ENCODE results near the gene BLZF1.
"Not testable (repeated sequence)": the region's sequence is repeated elsewhere in the genome, so short reads cannot be mapped to it uniquely, and the experiment has no call there.

The BLZF1 gene, protein sequence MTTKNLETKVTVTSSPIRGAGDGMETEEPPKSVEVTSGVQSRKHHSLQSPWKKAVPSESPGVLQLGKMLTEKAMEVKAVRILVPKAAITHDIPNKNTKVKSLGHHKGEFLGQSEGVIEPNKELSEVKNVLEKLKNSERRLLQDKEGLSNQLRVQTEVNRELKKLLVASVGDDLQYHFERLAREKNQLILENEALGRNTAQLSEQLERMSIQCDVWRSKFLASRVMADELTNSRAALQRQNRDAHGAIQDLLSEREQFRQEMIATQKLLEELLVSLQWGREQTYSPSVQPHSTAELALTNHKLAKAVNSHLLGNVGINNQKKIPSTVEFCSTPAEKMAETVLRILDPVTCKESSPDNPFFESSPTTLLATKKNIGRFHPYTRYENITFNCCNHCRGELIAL

DNA sequence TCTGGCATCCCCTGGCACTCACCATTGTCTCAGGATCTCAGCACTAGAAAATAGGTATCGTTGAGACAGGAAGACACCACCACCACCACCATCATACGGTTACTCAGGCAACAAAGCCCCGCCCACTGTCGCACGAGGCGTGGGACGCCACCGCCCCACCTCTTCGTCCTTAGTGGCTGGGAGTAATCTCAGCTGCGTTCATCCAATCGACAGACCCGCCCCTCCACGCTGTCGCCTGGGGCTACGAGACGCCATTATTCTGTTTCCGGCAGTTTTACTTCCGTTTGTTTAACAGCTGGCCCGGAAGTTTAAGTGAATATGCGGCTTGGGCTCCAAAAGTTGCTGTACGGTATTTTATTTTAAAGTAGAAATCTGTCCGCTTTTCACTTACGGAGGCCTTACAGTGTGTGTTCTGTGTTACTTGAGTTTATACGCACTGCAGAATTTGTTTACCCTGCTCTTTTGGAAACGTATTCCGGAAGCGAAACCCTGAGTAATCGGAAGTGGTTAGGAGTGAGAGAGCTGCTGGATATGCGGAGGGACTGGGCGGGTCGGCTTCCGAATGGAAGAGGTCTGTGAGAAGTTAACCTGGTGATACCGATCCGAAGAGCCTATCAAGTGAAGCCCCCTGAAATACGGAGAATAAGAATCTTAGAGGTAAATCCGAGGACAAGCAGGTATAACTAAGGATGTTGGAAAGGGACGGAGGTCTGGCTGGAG lies at the start of gene BLZF1, which contains the start of gene NME7:
Gene BLZF1, plus strand, starts transcription at position 510 of the 720 bp plus-strand sequence. CDS start 1,328 bp downstream, outside the sequence.
Gene NME7, minus strand, starts transcription at position 112 of the 720 bp plus-strand sequence. Its CDS starts 87 bp downstream, at position 25.
- peak; percentile 96 for DNase-seq (ENCODE audit: low spot score)

DNA sequence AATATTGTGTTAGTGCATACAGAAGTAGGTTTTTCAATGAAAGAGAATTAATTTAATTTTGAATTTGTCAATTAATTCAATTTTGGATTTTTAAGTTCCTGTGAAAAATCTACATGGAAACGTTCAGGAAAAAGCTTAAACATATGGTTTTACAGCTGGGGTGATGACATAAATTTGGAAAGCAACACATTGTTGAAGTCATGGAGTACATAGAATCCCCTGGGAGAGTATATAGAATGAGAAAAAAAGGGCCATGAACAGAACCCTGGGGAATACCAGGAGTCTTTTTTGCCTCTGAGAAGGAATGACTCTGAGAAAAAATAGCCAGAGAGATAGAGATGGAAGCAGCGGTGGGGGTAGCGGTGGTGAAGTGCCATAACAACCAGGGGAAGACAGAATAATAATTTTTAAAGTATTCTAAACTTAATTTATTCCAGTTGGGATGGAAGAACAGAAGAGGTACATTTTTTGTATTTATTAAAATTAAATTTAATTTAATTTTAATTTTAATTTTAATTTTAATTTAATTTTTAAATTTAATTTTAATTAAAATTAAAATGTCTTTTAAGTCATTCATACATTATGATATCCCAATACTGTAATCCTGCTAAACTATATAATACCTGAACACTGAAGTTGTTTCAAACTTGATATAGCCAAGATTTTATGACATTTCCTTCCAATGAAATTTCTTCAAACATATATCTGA lies 49.3 kb upstream of the BLZF1 start:
- no peak for DNase-seq (ENCODE audit: low spot score)

DNA sequence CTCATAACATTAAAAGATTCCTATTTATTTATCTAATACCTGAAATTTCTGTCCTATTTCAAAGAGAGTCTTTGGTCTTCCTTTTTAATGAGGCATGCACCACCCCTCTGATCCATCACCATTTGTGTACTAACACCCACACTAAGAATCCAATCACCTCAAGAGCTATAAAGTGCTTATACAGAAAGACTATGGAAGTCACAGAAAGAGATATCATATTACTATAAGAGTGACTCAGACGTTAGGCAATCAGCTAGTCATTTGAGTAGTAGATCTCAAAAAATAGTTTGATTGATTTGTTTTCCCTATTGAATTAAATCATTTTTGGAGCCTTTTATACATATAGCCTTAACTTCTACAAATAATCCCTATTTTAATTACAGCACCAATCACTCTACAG lies 46.5 kb upstream of the BLZF1 start:
- DNase-seq (ENCODE audit: low spot score), result no peak

DNA sequence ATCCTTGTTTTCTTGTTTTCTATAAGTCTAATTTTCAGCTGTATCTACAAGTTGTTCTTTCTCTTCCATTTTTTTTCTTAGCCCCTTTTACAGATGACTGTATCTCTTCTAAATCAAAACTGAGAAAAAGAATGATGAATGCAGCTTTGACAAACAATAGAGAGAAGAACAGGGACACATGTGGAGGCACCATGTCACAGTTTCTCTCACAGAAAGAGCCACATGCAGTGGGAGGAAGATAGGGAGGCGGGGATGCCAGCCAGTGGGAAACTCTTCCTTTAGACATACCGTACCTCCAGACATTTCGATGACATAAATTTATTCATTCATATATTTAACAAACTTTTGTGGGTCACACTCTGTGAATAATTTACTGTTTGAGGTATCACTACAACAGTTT lies 45.9 kb upstream of the BLZF1 start:
- no peak for DNase-seq (ENCODE audit: low spot score)

DNA sequence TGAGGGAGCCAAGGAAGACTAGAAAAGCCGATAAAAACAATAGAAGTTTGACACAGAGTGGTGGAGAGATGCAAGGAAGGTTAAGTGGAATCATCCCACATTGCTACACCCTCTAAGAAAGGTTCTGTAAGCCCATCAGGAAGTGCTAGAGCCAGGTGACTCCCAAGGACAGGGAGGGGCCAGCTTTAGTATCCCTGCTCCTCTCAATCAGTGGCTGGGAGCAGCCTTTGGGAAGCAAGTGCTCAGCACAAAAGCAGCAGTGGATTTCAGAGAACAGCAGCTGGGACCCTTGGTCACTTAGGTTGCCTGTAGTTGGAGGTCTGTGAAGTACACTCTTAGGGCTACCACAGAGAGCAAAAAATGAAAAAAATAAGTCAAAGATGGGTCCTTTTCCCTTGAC lies 42.9 kb upstream of the BLZF1 start:
- no peak for DNase-seq (ENCODE audit: low spot score)

DNA sequence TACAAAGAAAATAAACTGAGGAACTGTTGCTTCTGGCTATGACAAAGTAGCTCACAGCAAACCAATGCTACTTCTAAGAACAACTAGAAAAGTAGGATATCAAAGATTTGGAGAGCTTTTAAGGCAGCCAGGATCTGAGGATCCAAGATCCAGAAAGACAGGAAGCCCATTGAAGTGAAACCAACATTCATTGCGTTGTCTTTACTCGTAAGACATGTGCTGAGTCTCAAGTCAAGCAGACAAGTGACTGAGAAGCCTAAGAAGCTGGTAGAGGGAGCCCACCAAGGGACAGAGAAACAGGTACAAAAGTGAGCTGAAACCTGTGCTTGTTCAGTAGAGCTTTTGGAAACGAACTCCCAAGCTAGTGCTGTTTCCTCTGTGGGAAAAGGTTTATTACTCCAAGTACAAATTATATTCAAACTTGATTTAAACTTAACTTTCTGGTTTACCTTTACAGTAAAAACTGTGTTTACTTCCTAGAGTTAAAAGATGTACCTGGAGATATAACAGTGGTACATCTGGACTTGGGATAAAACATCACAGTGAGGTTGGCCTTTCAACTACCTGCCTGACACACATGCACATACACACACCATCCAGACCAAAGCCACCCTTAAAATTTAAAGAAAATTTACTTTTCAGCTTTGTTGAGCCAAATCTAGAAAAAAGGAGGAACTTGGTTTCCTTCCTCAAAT lies 41.6 kb upstream of the BLZF1 start:
- no peak for DNase-seq (ENCODE audit: low spot score)

DNA sequence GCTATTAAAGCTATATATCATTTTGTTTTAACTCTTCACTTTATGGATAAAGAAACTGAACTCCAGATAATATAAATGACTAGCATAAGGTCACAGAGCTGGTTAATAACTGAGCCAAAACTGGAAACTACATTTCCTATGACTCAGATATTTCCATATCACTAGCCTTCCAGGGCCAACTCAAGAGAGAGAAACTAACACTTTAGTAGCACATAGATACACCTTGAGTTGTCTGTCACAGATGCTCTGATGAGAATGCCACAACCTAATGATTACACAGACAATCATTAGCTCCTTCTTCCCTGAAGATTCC lies 41.1 kb upstream of the BLZF1 start:
- no peak for DNase-seq (ENCODE audit: low spot score)

DNA sequence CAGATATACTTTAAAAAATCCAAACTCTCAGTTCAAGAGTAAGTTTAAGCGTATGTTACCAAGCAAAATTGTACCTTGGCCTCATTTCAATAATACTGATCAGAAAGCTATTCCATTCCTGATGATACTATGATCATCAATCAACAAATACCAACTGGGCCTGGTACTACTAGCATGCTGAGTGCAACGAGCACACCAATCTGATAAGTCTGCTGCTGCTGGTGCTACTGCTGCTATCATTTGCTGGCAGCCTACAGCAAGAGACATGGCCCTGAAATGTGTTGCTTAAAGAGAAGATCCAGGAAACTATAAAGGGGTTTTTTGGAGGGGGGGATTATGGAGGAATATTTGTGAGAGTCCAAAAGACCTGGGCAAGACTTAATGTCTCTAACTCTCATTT lies 40.1 kb upstream of the BLZF1 start:
- no peak for DNase-seq (ENCODE audit: low spot score)

DNA sequence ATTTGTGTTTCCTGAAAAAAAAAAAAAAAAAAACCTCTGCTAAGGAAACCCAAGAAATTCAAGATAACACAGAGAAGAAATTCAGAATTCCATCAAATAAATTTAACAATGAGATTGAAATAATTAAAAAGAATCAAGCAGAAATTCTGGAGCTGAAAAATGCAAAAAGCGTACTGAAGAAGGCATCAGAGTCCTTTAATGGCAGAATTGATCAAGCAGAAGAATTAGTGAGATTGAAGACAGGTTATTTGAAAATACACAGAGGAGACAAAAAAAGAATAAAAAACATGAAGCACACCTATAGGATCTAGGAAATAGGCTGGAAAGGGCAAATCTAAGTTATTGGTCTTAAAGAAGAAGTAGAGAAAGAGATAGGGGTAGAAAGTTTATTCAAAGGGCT lies 38.6 kb upstream of the BLZF1 start:
- no peak for DNase-seq (ENCODE audit: low spot score)

DNA sequence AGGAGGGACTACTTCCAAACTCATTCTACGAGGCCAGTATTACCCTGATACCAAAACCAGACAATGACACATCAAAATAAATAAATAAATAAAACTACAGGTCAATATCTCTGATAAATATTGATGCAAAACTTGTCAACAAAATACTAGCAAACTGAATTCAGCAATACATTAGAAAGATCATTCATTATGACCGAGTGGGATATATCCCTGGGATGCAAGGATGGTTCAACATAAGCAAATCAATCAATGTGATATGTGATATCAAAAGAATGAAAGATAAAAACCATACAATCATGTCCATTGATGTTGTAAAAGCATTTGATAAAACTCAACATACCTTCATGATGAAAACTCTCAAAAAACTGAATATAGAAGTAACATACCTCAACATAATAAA lies 37.1 kb upstream of the BLZF1 start:
- no peak for DNase-seq (ENCODE audit: low spot score)

DNA sequence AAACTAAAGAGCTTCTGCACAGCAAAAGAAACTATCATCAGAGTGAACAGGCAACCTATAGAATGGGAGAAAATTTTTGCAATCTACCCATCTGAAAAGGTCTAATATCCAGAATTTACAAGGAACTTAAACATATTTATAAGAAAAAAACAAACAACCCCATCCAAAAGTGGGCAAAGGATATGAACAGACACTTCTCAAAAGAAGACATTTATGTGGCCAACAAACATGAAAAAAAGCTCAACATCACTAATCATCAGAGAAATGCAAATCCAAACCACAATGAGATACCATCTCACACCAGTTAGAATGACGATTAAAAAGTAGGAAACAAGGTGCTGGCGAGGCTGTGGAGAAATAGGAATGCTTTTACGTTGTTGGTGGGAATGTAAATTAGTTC lies 33.3 kb upstream of the BLZF1 start:
- DNase-seq (ENCODE audit: low spot score), result not testable (repeated sequence)

DNA sequence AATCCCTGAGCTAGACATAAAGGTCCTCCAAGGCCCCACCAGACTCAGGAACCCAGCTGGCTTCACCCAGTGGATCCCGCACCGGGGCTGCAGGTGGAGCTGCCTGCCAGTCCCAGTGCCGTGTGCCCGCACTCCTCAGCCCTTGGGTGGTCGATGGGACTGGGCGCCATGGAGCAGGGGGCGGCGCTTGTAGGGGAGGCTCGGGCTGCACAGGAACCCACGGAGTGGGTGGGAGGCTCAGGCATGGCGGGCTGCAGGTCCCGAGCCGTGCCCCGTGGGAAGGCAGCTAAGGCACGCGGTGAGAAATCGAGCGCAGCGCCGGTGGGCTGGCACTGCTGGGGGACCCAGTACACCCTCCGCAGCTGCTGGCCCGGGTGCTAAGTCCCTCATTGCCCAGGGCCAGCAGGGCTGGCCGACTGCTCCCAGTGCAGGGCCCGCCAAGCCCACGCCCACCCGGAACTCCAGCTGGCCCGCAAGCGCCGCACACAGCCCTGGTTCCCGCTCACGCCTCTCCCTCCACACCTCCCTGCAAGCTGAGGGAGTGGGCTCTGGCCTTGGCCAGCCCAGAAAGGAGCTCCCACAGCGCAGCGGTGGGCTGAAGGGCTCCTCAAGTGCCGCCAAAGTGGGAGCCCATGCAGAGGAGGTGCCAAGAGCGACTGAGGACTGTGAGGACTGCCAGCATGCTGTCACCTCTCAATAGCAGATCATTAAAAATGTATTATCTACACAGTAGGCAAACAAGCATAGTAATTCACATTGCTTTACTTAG lies 30.9 kb upstream of the BLZF1 start:
- DNase-seq (ENCODE audit: low spot score), result not testable (repeated sequence)

DNA sequence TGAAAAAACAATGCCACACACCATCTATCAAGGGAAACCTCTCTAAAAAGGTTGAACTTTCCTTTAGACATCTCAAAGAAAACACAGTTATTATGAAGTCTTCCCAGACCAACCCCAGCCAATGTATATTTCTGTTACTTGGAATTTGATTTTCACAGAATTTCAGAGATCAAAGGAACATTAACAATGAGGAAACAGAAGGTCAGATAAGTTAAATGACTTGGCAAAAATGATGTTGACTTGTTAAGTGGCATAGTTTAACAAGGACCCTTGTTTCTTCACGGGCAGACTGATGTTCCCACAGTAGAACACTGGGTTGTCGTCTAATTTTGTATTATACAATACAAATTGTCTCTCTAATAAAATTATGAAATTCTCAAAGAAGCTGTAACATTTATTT lies 29.4 kb upstream of the BLZF1 start:
- no peak for DNase-seq (ENCODE audit: low spot score)

DNA sequence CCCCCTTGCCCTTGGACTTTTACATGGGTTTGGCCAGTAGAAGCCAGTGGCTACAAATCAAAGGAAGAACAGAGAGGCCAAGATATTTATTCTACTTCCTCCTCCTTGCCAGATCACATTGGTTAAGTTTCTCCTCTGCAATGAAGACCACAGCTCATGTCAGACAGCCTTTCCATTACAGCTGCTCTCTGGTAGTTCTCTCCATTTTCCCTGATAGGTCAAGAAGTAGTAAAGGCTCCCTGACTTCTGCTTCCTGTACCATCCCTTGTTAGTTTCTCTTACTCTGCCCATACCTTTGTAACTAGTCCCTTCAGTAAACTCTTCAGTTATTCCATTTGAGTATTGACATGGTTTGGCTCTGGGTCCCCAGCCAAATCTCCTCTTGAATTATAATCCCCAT lies 28.2 kb upstream of the BLZF1 start:
- no peak for DNase-seq (ENCODE audit: low spot score)

DNA sequence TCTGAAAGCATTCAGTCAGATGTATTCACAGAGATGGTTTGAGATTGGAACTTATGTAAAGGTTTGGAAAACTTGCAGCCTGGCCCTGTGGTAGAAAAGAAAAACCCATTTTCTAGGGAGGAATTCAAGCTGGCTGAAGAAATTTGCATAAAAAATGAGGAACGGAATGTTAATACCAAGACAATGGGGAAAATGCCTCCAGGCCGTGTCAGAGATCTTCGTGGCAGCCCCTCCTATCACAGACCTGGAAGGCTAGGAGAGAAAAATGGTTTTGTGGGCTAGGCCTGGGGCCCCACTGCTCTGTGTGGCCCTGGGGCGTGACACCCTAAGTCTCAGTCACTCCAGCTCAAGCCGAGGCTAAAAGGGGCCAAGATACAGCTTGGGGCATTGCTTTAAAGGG lies 27.1 kb upstream of the BLZF1 start:
- no peak for DNase-seq (ENCODE audit: low spot score)

DNA sequence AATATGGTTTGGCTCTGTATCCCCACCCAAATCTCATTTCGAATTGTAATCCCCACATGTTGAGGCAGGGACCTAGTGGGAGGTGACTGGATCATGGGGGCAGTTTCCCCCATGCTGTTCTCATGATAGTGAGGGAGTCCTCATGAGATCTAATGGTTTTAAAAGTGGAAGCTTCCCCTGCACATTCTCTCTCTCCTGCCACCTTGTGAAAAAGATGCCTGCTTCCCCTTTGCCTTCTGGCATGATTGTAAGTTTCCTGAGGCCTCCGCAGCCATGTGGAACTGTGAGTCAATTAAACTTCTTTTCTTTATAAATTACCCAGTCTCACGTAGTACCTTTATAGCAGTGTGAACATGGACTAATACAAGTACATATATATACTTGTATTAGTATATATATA lies 25.9 kb upstream of the BLZF1 start:
- DNase-seq (ENCODE audit: low spot score), result not testable (repeated sequence)

DNA sequence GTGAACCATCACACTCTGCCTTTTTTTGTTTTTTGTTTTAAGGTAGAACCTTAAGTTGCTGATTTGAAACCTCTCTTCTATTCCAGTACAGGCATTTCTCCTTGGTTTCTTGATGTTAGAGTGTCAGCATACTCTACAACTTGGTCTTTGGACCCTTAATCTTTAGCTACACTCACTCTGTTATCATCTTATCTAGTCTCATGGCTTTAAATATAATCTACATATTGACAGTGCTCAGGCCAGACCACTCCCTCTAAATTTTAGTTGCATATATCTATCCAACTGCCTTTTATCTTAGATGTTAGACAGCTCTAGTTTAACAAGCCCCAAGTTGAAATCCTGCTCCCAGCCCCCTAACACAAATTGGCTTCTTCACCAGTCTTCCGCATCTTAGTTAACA lies 22.5 kb upstream of the BLZF1 start:
- no peak for DNase-seq (ENCODE audit: low spot score)

DNA sequence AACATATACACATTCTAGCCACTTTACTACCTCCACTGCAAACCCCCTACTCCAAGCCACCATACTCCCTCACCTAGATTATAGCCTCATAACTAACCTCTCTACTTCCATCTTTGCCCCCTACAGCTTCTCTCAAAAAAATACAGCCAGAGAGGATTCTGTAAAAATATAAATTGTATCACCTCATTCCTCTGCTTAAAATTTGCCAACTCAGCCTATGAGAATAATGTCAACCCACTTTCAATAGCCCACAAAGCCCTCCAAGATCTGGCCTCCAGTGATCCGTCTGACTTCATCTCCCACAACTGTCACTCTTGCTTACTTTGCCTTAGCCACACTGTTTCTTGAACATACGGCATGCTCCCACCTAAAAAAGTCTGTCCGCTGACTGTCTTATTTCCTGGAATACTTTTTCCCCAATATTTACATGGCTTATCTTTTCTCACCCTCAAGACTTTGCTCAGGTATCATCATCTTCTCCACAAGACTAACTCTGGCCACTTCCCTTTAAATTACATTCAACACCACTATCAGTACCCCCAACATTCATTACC lies 21.9 kb upstream of the BLZF1 start:
- no peak for DNase-seq (ENCODE audit: low spot score)

DNA sequence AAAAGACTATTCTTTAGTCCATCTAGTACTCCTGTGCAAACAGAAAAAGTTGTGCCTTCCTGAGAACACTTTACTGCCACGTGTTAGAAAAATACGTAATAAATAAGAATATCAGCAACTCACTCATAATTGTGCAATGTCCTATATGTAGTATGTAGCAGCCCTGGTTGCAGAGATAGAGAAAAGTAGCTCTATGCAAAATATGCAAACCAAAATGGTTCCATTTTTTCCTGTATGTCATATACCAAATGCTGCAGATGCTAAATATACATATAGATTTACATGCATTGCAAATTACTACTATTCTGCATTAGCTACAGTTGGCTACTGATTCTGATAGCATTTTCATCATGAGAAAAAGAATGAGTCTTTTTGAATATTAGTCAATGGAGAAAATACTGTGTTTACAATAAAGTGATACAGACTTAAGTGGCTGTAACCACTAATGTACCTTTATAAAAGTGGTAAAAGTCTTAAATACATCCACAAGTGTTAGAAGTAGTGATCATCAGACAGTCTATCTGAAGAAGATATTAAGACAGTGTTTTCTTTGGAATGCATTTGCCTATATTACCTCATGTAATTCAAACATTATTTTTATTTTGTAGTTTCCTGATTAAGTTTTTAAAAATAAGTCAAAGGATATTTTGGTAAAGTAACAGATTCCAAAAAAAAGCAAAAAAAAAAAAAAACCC lies 20.2 kb upstream of the BLZF1 start:
- DNase-seq (ENCODE audit: low spot score), result no peak

DNA sequence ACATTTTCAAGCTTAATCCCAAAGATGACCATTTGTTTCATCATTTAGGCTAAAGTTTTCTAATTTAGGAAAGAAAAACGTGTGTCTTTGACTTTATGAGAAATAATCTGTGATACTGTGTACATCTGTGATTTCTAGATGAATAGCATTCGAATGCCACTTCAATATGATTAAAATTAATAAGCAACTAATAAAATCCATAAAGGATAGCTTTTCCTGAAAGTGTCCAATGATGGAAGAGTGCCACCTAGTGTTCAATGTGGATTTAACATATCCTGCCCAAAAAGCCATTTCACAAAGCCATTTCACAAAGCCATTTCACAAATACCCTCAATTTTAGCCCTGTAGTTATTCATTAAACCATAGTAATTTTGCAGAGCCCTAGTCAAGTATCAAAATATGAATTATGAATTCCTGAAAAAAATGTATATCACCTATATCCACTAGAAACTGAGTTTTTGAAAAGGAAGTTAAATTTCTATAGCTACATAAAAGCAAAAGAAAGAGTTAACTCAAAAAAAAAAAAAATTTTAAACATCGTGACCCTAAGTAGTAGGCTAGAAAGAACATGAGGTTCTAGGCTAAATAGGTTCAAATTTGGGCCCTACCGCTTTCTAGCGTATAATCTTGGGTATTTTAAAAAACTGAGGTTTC lies 19.5 kb upstream of the BLZF1 start:
- no peak for DNase-seq (ENCODE audit: low spot score)
